Activated naive CD4-positive, alpha-beta T cell treated with anti-CD3 and anti-CD28 coated beads for 36 hours (primary cell): ENCODE measurements around the gene KRTAP4-7. TPM values are rescaled to one million over a fixed set of nuclear protein-coding genes. Genes with fewer than 3 reads are reported as not detected.
"Not testable (repeated sequence)": the region's sequence is repeated elsewhere in the genome, so short reads cannot be mapped to it uniquely, and the experiment has no call there.

Source experiments
- CTCF ChIA-PET: fragments of 350-600 bp; sonication (Branson Sonifier 250); formaldehyde crosslinking; loops from one replicate; lab custom pipeline; 2021; ENCODE audit warnings: antibody characterized with exemption; lab: Charles Lee
- DNase-seq: peaks from one replicate; pipeline ENCODE4 v3.0.0-alpha.2; 2020
- H3K27ac Mint-ChIP-seq: one replicate; pipeline ENCODE4 v1.8.0; 2021; ENCODE audit warnings: mild to moderate bottlenecking, mixed read lengths
- H3K27me3 Mint-ChIP-seq: one replicate; pipeline ENCODE4 v1.8.0; 2021; ENCODE audit warnings: low read depth, mixed read lengths
- H3K36me3 Mint-ChIP-seq: one replicate; pipeline ENCODE4 v1.8.0; 2021; ENCODE audit warnings: low read depth, mixed read lengths
- H3K4me1 Mint-ChIP-seq: one replicate; pipeline ENCODE4 v1.8.0; 2021; ENCODE audit warnings: low read depth, mixed read lengths
- H3K4me3 Mint-ChIP-seq: one replicate; pipeline ENCODE4 v1.8.0; 2021; ENCODE audit warnings: mild to moderate bottlenecking, moderate library complexity, mixed read lengths
- H3K9me3 Mint-ChIP-seq: one replicate; pipeline ENCODE4 v1.8.0; 2021; ENCODE audit warnings: mixed read lengths
- intact Hi-C: fragments of 100-400 bp; cut with micrococcal nuclease; formaldehyde crosslinking; loops from one replicate; pipeline ENCODE4 v1.15.1; 2023
- total RNA-seq, 2 experiments: library from RNA; stranded (reverse); gene quantifications; one replicate each; pipeline ENCODE4 v1.2.3, GENCODE V29; 2021

KRTAP4-7 gene
- total RNA-seq = not detected

- H3K36me3 Mint-ChIP-seq, intact Hi-C loops: not testable (repeated sequence)
Measured at GRCh38 chr17:41084100-41084856, at the start of gene KRTAP4-7. KRTAP4-7 (plus strand) TSS chr17:41084150; CDS start chr17:41084207, 57 bp downstream.

DNA sequence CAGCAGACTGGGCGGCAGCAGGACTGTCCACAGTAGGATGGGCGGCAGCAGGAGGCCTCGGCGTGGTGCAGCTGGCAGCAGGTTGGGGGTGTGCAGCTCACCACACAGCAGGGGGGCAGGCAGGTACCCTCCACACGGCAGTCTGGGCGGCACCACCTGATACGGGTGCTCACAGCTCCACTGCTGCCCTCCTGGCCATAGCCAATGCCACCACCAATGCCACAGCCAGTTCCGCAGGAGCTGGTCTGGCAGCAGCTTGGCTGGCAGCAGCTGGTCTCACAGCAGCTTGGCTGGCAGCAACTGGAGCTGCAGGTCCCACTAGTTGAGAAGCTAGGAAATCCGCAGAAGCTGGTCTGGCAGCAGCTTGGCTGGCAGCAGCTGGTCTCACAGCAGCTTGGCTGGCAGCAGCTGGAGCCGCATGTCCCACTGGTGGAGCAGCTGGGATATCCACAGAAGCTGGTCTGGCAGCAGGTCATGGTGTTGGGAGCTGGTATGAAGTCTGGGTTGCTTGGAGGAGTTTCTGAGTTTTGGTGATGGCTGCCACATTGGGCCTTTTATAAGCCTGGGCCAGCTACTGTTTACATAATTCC, 49.5 kb upstream of the KRTAP4-7 start, which contains the start of gene KRTAP1-3:
TSS of gene KRTAP1-3 (minus strand) at position 529 of the 590 bp plus-strand sequence. CDS start at position 476, 53 bp downstream.
- H3K4me3 Mint-ChIP-seq, H3K27ac Mint-ChIP-seq, H3K36me3 Mint-ChIP-seq, DNase-seq, CTCF ChIA-PET, H3K4me1 Mint-ChIP-seq, intact Hi-C loops, H3K27me3 Mint-ChIP-seq, H3K9me3 Mint-ChIP-seq: not testable (repeated sequence)

More at GRCh38 chr17:41084100-41084856, at the start of gene KRTAP4-7:
- H3K4me1 Mint-ChIP-seq, DNase-seq, CTCF ChIA-PET, H3K27ac Mint-ChIP-seq, H3K9me3 Mint-ChIP-seq, H3K4me3 Mint-ChIP-seq, H3K27me3 Mint-ChIP-seq: not testable (repeated sequence)

DNA sequence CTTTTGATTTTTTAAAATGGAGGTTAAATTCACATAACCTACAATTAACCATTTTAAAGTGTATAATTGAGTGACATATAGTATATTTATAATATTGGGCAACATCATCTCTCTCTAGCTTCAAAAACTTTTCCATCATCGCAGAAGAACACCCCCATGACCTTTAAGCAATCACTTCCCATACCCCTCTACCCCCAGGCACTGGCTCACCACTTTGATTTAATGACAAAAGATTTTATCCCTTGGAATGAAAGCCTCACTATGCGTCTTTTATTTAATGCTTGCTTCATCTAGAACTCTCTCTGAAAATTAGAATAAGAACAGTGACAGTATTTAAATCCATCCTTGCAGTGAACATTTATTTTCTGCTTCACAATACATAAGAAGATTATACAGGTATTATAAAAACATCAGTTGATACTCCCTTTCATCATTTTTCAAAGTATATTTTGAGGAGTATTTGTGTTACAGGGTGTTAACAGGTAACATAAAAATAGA, 46.0 kb upstream of the KRTAP4-7 start:
- Mint-ChIP-seq H3K27ac (no peak overlapping the region), H3K9me3 (peaks cover 2% of the 10 kb centered on the region), H3K27me3 (no peaks in the 10 kb centered on the region), H3K4me3 (no peak overlapping the region), H3K4me1 (no peaks in the 10 kb centered on the region), H3K36me3 (no peaks in the 10 kb centered on the region)
- no peak for DNase-seq
- intact Hi-C loops = no loop called here
- CTCF ChIA-PET = no interaction called here

GRCh38 chr17:41040783-41041571, 43.0 kb upstream of the KRTAP4-7 start, which contains the start of gene KRTAP1-1:
KRTAP1-1 (minus strand) TSS chr17:41041450; CDS start chr17:41041397, 53 bp downstream.
- H3K36me3 Mint-ChIP-seq, CTCF ChIA-PET, H3K9me3 Mint-ChIP-seq, intact Hi-C loops, DNase-seq, H3K4me1 Mint-ChIP-seq, H3K27me3 Mint-ChIP-seq, H3K4me3 Mint-ChIP-seq, H3K27ac Mint-ChIP-seq: not testable (repeated sequence)

- peaks cover 4% of the 10 kb centered on the region for H3K4me1 Mint-ChIP-seq
- peaks cover 18% of the 10 kb centered on the region for H3K27me3 Mint-ChIP-seq
- intact Hi-C loops = no loop called here
- H3K36me3 Mint-ChIP-seq = no peaks in the 10 kb centered on the region
- H3K27ac Mint-ChIP-seq = no peak overlapping the region
- no peak overlapping the region for H3K4me3 Mint-ChIP-seq
- CTCF ChIA-PET = no interaction called here
- H3K9me3 Mint-ChIP-seq = peaks cover 8% of the 10 kb centered on the region
- no peak for DNase-seq
Measured at GRCh38 chr17:41042953-41043352, 41.0 kb upstream of the KRTAP4-7 start.

DNA sequence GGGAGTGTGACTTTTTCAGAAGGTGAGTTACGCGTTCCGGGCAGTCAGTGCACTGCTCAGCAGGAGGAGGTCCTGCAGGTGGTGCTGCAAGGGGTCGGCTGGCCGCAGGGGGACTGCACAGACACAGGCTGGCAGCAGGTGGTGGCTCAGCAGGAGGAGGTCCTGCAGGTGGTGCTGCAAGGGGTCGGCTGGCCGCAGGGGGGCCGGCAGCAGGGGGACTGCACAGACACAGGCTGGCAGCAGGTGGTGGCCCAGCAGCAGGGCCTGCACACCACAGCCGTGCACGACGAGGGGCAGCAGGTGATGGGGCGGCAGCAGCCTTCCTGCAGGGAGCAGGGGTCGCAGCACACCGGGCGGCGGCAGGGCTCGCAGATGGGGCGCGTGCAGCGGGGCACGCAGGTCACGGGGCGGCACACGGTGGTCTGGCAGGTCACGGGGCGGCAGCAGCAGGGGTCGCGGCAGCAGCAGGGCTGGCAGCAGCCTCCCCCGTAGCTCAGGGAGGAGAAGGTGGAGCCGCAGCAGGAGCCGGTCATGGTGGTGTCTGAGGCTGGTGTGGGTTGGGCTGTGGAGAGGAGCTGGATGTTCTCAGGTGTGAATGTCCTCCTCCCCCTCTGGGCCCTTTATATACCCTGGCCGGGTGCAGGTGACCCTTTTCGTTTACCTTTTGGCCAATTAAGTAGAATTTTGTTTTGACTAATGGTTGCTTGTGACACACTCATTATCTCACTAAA, 37.0 kb upstream of the KRTAP4-7 start, which contains the start of gene KRTAP2-1:
TSS of gene KRTAP2-1 (minus strand) at position 582 of the 731 bp plus-strand sequence. CDS start at position 533, 49 bp downstream.
- H3K4me1 Mint-ChIP-seq, DNase-seq, intact Hi-C loops, H3K4me3 Mint-ChIP-seq, H3K36me3 Mint-ChIP-seq, H3K9me3 Mint-ChIP-seq, H3K27ac Mint-ChIP-seq: not testable (repeated sequence)
- H3K27me3 Mint-ChIP-seq = peaks cover 27% of the 10 kb centered on the region
- CTCF ChIA-PET = interaction anchor here (0.6 kb wide), 1 partner anchor 60 kb away, joined by 3 read pairs; no protein-coding TSS in a partner anchor

- intact Hi-C loops = no loop called here
- H3K9me3 Mint-ChIP-seq = peaks cover 3% of the 10 kb centered on the region
- no peak overlapping the region for H3K27ac Mint-ChIP-seq
- peaks cover 4% of the 10 kb centered on the region for H3K4me1 Mint-ChIP-seq
- H3K27me3 Mint-ChIP-seq = peaks cover 29% of the 10 kb centered on the region
- CTCF ChIA-PET = no interaction called here
- no peaks in the 10 kb centered on the region for H3K36me3 Mint-ChIP-seq
- H3K4me3 Mint-ChIP-seq = no peak overlapping the region
- DNase-seq = no peak
Measured at GRCh38 chr17:41048441-41048840, 35.5 kb upstream of the KRTAP4-7 start.

DNA sequence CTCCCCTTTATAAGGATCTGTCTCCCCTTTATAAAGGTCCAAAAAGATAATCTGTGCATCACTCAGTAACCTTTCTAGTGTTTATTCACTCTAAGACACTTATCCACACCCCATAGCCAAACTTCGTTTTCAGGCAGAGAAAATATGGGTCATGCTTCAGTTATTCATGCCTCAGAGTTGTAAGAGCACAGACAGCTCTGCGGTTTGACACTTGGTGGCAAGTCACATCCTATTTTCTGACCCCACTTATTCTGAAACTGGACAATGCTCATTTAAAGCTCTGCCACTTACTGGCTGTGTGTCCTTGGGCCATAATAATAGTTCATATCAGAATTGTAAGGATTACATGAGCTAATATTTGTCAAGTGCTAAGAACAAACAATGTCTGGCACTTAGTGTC, 34.8 kb upstream of the KRTAP4-7 start:
- Mint-ChIP-seq H3K4me3 (no peak overlapping the region), H3K27me3 (peaks cover 29% of the 10 kb centered on the region), H3K36me3 (no peaks in the 10 kb centered on the region), H3K4me1 (peaks cover 1% of the 10 kb centered on the region), H3K9me3 (no peaks in the 10 kb centered on the region), H3K27ac (no peak overlapping the region)
- CTCF ChIA-PET = no interaction called here
- DNase-seq = no peak
- intact Hi-C loops = no loop called here

GRCh38 chr17:41052566-41052965, 31.4 kb upstream of the KRTAP4-7 start:
- intact Hi-C loops = no loop called here
- CTCF ChIA-PET = no interaction called here
- Mint-ChIP-seq H3K27me3 (peaks cover 20% of the 10 kb centered on the region), H3K27ac (no peak overlapping the region), H3K9me3 (no peaks in the 10 kb centered on the region), H3K36me3 (no peaks in the 10 kb centered on the region), H3K4me3 (no peak overlapping the region), H3K4me1 (no peaks in the 10 kb centered on the region)
- no peak for DNase-seq

DNA sequence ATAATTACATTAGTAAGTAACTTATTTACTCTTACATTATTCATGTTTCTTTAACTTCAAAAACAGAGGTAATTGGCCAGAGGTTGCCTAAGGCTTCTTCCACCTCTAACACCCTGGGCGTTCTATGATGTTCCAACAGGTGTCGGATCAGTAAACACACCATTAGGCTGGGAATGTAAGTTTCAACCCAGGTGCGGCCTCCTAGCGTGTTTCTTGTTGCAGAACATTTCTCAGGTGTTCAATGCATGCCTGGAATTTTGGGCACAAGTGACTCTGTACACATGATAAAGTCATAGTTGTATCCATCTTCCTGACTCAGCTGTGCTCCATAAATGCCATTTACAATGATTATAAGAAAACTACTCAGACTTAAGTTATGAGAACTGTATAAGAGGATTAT, 29.9 kb upstream of the KRTAP4-7 start:
- H3K27me3 Mint-ChIP-seq = peaks cover 18% of the 10 kb centered on the region
- no peaks in the 10 kb centered on the region for H3K4me1 Mint-ChIP-seq
- no peak for DNase-seq
- H3K27ac Mint-ChIP-seq = no peak overlapping the region
- CTCF ChIA-PET = no interaction called here
- intact Hi-C loops = no loop called here
- H3K36me3 Mint-ChIP-seq = no peaks in the 10 kb centered on the region
- H3K9me3 Mint-ChIP-seq = no peaks in the 10 kb centered on the region
- H3K4me3 Mint-ChIP-seq = no peak overlapping the region

GRCh38 chr17:41054556-41054955, 29.4 kb upstream of the KRTAP4-7 start:
- H3K4me1 Mint-ChIP-seq, H3K27ac Mint-ChIP-seq, H3K36me3 Mint-ChIP-seq, H3K4me3 Mint-ChIP-seq, H3K9me3 Mint-ChIP-seq, intact Hi-C loops, DNase-seq, CTCF ChIA-PET: not testable (repeated sequence)
- peaks cover 22% of the 10 kb centered on the region for H3K27me3 Mint-ChIP-seq

DNA sequence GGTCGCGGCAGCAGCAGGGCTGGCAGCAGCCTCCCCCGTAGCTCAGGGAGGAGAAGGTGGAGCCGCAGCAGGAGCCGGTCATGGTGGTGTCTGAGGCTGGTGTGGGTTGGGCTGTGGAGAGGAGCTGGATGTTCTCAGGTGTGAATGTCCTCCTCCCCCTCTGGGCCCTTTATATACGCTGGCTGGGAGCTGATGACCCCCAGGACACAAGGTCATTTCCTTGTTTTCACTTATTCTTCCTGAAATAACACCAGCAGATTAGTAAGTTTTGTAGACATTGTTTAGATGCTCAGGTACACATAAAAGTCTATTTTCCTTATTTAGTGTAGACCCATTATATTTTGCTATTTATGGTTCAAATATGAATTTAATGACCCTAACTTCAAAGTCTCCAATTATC, 28.8 kb upstream of the KRTAP4-7 start, which contains the start of gene KRTAP2-2:
TSS of gene KRTAP2-2 (minus strand) at position 101 of the 400 bp plus-strand sequence. CDS start at position 82, 19 bp downstream.
- H3K36me3 Mint-ChIP-seq, H3K4me3 Mint-ChIP-seq, DNase-seq, H3K27ac Mint-ChIP-seq, intact Hi-C loops, CTCF ChIA-PET, H3K4me1 Mint-ChIP-seq, H3K9me3 Mint-ChIP-seq: not testable (repeated sequence)
- peaks cover 21% of the 10 kb centered on the region for H3K27me3 Mint-ChIP-seq
